ENCODE data around the gene SLC8A2. TPM values are rescaled to one million over a fixed set of nuclear protein-coding genes. Genes with fewer than 3 reads are reported as not detected.

SLC8A2 gene
- total RNA-seq, 1 donor from 2014 or later, result 0.17 TPM

Other genes with a start within 250 kb of the SLC8A2 start
- 24.5 and 26.9 TPM in 2 replicates for gene BBC3, start 240.7 kb downstream of the SLC8A2 start, total RNA-seq
- 3.4 and 4.9 TPM in 2 replicates for gene CCDC9, start 215.4 kb downstream of the SLC8A2 start, total RNA-seq
- 1.1 and 1.5 TPM in 2 replicates for gene INAFM1, start 197.0 kb downstream of the SLC8A2 start, total RNA-seq
- not detected in 2 replicates for gene C5AR1, start 162.0 kb downstream of the SLC8A2 start, total RNA-seq
- gene C5AR2, start 139.7 kb downstream of the SLC8A2 start, total RNA-seq, result under 0.01 and 0.05 TPM in 2 replicates
- gene DHX34, start 122.6 kb downstream of the SLC8A2 start, total RNA-seq, result 10.9 and 12.2 TPM in 2 replicates
- gene MEIS3, start 52.4 kb downstream of the SLC8A2 start, total RNA-seq, result 0.37 TPM in 1 of 2 replicates, not detected in the other
- gene KPTN, start 12.3 kb upstream of the SLC8A2 start, total RNA-seq, result 4.3 and 6.7 TPM in 2 replicates
- gene NAPA, start 43.2 kb upstream of the SLC8A2 start, total RNA-seq, result 80.3 and 99.1 TPM in 2 replicates
- gene ZNF541, start 101.3 kb upstream of the SLC8A2 start, total RNA-seq, result 0.33 and 1.2 TPM in 2 replicates
- gene BICRA, start 137.2 kb upstream of the SLC8A2 start, total RNA-seq, result 12.2 and 12.9 TPM in 2 replicates
- gene EHD2, start 241.5 kb upstream of the SLC8A2 start, total RNA-seq, result 148 and 336 TPM in 2 replicates